HG02870 (cell line): ENCODE measurements around the gene ALDH3B2.
"Not testable (repeated sequence)": the region's sequence is repeated elsewhere in the genome, so short reads cannot be mapped to it uniquely, and the experiment has no call there.

Experiments used
- ATAC-seq: cut with Tn5 transposase; IDR thresholded peaks from one replicate; pipeline ENCODE4 v1.9.1; 2021; ENCODE audit warnings: mild to moderate bottlenecking, moderate library complexity; ENCODE audit not compliant: unreplicated experiment

The ALDH3B2 gene

DNA sequence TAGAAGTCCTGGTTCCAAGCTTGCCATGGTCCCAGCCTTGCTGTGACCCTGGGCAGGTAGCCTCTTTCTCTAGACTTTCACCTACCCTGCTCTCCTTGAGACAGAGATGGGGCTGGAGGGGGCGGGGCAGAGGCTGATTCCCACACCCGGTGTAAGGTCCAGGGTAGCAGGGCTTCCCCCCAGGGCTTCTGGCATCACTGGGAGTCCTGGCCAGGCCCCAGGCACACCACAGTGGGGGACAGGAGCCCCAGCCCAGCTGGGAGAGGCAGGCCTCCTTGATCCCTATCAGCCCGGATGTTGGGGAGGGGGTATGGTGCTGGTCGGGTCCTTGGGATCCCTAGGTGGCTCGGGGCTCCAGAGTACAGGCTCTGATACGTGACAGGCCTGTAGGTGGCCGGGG lies 43.0 kb downstream of the ALDH3B2 start:
- no peak for ATAC-seq

DNA sequence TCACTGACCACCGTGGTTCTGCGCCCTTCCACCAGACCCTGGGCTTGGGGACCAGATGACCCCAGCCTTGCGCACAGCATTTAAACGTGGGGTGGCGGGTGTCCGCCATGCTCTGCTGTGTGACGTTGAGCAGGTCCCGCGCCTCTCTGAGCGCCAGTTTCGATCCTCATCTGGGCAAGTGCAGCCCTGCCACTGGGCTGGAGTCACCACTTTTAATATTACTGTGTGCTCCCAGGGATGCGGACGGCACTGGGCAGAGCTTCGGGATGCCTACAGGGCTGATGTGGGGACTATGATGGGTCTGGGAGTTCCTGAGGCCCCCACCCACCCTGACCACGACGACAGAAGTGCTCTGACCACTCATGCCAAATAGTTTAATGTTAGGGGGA lies 43.5 kb downstream of the ALDH3B2 start:
- ATAC-seq = no peak

DNA sequence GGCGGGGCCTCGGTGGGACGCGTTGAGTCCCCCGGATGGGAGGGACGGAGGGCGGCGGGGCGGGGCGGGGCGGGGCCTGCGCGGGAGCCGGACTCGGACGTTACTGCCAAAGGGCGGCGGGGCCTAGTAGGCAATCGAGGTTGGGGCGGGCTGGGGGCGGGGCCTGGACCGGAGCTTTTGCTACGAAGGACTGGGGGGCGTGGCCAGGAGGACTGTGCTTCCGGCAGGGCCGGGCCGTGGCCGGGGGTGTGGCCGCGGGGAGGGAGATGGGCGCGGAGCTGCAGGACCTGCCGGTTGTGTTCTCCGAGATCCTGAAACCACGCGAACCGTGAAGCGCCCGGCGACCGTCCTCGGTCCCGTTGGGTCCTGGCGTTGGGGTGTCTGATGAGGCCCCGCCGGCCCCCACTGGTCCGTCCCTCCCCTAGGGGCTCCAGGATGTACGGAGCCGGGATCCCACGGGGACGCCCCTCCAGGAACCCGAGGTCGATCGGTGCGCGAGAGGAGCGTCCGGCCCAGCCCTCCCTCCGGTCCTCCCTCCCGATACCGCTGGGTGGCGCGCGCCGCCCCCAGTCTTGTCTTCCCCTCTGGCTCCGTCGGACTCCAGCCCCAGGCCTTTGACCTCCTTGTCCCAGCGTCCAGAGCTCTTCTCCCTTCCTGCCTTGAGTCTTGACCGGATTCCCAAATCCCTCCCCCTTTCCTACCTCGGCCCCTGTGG lies 44.0 kb downstream of the ALDH3B2 start:
- ATAC-seq = peak; percentile 71

DNA sequence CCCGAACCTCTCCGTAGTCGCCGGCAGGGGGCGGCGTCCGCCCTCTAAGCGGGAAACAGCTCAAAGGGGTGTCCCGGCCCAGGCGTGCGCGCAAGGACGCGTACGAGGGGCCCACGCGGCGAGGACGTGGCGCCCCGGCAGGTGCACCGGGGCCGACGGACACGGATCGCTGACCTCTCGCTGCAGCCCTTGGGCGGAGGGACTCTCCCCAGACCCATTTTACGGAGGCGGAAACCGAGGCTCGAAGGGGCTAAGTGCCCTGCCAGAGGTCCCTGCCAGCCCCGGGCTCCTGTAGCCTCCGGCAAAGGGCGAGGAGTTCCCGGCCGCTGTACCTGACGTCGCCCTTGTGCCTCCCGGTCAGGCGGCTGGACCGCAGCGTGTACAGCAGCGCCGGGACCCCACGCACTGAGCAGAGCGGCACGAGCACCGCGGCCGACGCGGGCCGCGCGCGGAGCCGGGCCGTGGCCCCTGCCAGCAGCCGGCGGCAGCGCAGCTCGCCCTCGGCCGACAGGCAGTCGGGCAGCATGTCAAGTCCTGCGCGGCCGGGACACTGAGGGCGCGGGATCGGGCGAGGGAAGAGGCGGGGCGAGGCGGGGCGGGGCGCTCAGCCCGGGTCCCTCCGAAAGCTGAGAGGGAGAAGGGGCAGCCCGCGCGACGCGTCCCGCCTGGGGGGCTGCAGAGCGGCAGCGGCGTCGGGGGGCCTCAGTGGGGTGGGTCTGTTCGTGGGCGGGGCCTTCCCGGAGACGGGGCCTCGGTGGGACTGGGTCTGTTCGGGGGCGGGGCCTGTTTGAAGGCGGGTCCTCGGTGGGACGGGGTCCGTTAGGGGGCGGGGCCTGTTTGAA lies 44.8 kb downstream of the ALDH3B2 start, which contains the start of gene NUDT8:
TSS of gene NUDT8 (minus strand) at position 552 of the 842 bp plus-strand sequence. CDS start at position 526, 26 bp downstream.
- peak; percentile 43 for ATAC-seq

DNA sequence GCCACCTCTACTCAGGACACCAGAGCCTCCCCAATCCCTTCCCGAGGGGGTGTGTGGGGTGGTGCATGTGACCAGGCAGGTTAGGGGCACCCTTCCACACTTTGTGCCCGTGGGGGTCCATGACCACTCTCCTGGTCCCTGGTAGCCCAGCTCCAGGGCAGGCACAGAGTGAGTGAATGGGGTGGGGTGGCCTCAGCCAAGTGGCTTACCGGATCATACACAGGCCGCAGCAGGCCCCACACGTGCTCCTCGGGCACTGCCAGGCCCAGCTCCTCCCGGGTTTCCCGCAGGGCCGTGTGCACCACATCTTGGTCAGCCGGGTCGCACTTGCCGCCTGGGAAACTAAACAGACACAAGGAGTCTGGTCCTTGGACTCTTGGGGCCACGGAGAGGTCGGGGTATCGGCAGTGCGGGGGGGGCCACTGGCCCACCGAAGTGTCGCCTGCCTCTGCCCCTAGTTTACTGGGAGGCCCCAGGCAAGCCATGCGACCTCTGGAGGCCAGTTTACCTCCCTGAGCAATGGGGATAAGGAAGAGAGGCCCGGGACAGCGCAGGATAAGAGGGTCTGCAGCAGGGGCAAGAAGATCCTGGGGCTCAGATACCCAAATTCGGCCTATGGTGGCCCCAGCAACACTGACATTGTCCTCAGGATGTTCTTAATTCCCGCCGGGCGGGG lies 45.6 kb downstream of the ALDH3B2 start:
- no peak for ATAC-seq

DNA sequence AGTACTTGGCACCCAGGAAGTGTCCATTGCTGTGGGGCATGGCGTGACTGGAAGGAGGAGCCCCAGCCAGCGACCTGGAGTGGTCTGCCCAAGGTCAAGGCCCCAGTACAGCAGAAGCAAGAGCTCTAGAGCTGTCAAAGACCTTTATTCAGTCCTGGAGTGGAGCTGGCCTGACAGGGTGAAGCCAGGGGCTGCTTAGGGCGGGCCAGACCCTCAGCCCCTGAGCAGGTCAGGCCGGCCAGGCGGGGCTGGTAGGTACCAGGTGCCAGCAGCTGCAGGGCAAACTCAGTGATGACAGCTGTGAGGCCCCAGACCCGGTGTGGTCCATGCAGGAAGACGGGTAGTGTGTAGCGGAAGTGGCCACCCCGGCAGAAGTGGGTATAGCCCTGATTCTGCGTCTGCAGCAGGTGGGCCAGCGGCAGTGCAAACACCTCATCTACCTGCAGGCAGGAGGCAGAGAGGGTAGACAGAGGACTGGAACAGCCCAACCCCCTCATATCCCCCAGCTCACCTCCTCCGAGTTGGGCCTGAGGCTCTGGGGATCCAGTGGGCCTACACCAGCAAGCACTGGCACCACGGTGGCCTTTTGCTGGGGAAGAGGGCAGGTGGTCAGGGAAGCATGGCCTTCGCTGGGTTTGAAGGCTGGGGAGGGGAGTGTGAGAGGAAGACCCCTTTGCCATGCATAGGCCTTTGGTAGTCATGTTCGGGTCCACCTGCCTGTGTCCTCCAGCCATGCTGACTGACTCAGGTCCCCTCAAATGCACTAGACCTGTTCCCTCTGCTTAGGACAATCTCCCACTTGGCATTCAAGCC lies 46.4 kb downstream of the ALDH3B2 start:
- no peak for ATAC-seq

DNA sequence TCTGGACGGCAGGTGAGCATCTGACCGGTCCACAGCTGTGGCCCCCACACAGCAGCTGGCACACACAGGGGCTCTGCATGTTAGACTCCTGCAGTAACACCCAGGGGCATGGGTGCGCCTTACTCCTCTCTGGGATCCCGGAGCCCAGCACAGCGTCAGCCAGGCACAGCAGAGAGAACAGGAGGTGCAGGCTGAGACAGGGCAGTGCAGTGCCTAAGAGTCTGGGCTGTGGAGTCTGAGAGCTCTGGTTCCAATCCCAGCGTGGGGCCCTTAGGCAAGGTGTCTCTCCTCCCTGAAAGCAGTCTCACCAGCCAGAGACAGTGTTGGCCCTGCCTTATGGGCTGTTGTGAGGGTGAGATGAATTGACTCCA lies 47.0 kb downstream of the ALDH3B2 start:
- no peak for ATAC-seq

DNA sequence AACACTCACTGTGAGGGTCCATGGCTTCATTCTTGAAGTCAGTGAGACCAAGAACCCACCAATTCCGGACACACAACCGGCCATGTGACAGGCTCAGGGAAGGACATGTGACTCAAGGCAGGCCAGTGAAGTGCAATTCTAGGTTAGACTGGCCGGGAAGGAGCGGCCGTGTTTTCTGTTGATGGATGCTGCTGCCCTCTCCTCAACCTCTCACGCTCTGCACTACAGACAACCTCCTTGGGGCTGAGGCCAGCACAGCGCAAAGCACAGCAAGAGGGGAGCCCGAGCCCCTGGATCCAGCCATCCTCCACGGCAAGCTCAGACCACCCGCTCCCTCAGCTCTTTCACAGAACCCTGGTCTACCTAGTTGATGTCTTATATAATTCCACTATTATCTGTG lies 47.5 kb downstream of the ALDH3B2 start:
- ATAC-seq = no peak

DNA sequence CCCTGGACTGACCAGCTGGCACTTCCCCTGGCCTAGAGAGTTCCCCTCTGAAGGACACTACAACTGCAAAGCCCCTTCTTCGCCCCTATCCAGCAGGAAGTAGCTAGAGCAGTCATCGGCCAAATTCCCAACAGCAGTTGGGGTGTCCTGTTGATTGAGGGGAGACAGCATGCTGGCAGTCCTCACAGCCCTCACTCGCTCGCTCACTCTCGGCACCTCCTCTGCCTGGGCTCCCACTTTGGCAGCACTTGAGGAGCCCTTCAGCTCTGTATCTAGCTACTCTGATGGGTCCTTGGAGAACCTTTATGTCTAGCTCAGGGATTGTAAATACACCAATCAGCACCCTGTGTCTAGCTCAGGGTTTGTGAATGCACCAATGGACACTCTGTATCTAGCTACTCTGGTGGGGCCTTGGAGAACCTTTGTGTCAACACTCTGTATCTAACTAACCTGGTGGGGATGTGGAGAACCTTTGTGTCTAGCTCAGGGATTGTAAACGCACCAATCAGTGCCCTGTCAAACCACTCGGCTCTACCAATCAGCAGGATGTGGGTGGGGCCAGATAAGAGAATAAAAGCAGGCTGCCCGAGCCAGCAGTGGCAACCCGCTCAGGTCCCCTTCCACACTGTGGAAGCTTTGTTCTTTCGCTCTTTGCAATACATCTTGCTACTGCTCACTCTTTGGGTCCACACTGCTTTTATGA lies 48.1 kb downstream of the ALDH3B2 start:
- ATAC-seq = not testable (repeated sequence)

DNA sequence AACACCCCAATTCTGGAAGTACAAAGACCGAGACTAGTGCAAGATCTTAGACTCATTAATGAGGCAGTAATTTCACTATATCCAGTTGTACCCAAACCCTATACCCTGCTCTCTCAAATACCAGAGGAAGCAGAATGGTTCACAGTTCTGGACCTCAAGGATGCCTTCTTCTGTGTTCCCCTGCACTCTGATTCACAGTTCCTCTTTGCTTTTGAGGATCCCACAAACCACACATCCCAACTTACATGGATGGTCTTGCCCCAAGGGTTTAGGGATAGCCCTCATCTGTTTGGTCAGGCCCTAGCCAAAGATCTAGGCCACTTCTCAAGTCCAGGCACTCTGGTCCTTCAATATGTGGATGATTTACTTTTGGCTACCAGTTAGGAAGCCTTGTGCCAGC lies 50.6 kb downstream of the ALDH3B2 start:
- not testable (repeated sequence) for ATAC-seq

DNA sequence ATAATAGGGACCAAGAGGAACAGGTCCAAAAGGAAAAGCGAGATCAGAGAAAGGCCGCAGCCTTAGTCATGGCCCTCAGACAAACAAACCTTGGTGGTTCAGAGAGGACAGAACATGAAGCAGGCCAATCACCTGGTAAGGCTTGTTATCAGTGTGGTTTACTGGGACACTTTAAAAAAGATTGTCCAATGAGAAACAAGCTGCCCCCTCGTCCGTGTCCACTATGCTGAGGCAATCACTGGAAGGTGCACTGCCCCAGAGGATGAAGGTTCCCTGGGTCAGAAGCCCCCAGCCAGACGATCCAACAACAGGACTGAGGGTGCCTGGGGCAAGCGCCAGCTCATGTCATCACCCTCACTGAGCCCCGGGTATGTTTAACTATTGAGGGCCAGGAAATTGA lies 51.5 kb downstream of the ALDH3B2 start:
- not testable (repeated sequence) for ATAC-seq

DNA sequence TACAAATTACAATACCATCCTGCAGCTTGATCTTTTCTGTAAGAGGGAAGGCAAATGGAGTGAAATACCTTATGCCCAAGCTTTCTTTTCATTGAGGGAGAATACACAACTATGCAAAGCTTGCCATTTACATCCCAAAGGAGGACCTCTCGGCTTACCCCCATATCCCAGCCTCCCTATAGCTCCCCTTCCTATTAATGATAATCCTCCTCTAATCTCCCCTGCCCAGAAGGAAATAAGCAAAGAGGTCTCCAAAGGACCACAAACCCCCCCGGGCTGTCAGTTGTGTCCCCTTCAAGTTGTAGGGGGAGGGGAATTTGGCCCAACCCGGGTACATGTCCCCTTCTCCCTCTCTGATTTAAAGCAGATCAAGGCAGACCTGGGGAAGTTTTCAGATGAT lies 52.5 kb downstream of the ALDH3B2 start:
- not testable (repeated sequence) for ATAC-seq

DNA sequence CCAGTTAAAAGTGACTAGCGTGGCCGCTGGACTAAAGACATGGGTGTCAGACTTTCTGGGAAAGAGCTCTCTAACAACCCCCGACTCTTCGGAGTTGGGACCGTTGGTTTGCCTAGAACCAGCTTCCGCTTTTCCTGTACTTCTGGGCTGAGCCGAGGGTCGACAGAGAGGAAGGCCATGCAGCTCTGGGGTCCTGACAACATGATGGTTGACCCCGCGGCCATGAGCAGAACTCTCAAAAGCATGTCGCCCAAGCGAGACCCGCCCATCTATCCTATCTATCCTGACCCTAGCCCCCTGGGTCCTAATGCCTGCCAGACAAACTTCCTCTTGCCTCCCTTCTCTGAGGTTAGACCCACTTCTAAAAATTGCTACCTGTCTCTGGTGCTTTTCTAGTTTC lies 53.8 kb downstream of the ALDH3B2 start:
- ATAC-seq = not testable (repeated sequence)

DNA sequence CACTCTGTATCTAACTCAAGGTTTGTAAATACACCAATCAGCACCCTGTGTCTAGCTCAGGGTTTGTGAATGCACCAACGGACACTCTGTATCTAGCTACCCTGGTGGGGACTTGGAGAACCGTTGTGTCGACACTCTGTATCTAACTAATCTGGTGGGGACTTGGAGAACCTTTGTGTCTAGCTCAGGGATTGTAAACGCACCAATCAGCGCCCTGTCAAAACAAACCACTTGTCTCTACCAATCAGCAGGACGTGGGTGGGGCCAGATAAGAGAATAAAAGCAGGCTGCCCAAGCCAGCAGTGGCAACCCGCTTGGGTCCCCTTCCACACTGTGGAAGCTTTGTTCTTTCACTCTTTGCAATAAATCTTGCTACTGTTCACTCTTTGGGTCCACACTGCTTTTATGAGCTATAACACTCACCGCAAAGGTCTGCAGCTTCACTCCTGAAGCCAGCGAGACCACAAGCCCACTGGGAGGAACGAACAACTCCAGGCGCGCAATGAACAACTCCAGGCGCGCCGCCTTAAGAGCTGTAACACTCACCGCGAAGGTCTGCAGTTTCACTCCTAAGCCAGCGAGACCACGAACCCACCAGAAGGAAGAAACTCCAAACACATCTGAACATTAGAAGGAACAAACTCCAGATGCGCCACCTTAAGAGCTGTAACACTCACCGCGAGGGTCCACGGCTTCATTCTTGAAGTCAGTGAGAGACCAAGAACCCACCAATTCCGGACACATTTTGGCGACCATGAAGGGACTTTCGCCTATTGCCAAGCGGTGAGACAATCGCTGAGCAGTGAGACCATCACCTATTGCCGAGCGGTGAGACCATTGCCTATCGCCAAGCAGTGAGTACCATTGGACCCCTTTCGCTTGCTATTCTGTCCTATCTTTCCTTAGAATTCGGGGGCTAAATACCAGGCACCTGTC lies 54.5 kb downstream of the ALDH3B2 start:
- ATAC-seq = not testable (repeated sequence)

DNA sequence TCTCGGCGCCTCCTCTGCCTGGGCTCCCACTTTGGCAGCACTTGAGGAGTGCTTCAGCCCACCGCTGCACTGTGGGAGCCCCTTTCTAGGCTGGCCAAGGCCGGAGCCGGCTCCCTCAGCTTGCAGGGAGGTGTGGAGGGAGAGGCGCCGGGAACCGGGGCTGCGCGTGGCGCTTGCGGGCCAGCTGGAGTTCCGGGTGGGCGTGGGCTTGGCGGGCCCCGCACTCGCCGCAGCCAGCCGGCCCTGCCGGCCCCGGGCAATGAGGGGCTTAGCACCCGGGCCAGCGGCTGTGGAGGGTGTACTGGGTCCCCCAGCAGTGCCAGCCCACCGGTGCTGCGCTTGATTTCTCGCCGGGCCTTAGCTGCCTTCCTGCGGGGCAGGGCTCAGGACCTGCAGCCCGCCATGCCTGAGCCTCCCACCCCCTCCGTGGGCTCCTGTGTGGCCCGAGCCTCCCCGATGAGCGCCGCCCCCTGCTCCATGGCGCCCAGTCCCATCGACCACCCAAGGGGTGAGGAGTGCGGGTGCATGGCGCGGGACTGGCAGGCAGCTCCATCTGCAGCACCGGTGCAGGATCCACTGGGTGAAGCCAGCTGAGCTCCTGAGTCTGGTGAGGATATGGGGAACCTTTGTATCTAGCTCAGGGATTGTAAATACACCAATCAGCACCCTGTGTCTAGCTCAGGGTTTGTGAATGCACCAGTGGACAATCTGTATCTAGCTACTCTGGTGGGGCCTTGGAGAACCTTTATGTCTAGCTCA lies 55.3 kb downstream of the ALDH3B2 start:
- ATAC-seq = not testable (repeated sequence)

DNA sequence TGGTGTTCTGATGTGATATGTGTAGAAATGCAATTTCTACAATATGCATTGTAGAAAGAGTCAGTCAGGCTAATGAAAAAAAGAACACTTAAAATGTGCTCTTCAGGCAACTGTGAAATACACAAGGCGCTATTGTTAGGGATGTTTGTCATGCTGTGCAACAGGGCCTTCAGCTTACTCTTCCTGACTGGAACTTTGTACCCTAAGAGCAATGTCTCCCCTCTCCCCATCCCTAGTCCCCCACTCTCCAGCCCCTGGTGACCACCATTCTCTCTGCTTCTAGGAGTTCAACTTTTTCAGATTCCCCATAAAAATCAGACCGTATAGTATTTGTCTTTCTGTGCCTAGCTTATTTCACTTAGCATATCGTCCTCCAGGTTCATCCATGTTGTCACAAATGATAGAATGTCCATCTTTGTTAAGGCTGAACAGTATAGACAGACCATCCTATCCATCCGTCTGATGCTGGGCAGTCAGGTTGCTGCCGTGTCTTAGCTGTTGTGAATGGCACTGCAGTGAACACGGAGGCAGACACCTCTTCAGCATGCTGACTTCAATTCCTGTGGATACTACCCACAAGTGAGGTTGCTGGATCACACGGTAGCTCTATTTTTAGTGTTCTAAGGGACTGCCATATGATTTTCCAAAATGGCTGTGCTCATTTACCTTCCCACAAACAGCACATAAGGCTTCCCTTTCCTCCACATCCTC lies 57.0 kb downstream of the ALDH3B2 start:
- no peak for ATAC-seq

DNA sequence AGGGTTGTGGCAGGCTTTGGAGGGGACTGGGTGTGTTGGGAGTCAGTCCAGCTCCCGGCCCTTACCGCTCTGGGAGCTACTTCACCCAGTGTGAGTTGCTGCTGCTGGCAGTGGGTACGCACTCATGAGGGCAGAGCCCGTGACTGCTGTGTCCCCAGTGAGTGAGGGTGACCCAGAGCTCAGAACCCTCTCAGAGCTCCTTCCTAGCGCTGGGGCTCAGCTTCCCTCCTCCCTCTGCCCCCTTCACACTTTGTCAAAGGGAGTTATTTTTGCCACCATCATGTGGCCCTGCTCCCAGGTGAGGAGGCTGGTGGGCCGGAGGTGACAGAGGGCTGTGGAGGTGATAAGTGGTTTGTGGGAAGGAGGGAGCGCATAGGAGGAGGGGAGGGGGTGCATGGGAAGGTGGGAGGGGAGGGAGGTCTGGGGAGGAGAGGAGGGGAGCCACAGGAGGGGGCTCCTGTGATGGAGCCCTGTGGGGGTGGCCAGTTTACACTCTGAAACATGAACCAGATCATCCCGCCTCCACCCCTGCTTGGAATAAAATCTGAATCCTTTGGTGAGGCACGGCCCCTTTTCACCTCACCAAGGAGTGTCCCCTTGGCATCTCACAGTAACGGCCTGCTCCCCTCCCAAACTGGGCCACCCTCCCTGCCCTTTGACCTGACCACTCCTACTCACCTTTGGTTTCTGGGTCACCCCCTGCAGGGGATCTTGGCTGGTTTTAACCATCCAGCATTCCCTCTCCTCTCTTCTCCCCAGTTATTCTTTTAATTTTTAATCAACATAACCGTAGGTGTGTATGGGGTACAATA lies 57.8 kb downstream of the ALDH3B2 start:
- no peak for ATAC-seq
